Prostate gland (tissue), 2 donors: ENCODE measurements around the gene CMKLR1.

ENCODE experiments used
- POLR2A ChIP-seq: fragments of 450-650 bp; IDR thresholded peaks from one replicate; pipeline ENCODE4 v1.6.1; 2016; ENCODE audit warnings: antibody characterized with exemption, mild to moderate bottlenecking
- POLR2AphosphoS5 ChIP-seq: sonication (generic); formaldehyde crosslinking; IDR thresholded peaks from one replicate; pipeline ENCODE4 v1.6.1; 2017; ENCODE audit warnings: antibody characterized with exemption
- TF ChIP-seq, protein P1 (sequence below), 4 experiments: fragments of 200-600 bp in 2 of 4; fragments of 450-650 bp in 2 of 4; sonication (generic) in 2 of 4; IDR thresholded peaks; 1 replicate in 3 of 4; 2 replicates in 1 of 4; pipeline ENCODE4 v1.5.1; 2016 to 2019; ENCODE audit warnings: antibody characterized with exemption in 4 of 4, mild to moderate bottlenecking in 2 of 4, moderate library complexity in 2 of 4

DNA sequence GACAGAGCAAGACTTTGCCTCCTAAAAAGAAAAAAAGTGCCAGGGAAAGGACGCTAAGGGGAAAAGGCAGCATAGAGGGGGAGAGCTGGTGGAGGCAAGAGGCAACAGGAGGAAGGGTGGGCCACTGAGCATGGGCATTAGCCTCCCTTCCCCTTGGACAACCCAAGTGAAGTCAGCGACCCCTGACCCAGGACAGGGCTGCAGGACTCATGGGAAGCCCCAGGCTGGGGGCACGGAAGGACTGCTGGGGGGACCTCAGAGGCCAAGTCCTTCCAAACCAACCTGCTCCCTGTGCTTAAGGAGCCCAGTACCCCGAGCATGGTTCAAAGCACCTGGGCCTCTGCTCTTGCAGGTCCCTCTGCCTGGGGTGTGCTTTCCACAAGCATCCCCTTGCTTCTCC is 27.5 kb downstream of the CMKLR1 start:
- TF ChIP-seq, protein P1, sequence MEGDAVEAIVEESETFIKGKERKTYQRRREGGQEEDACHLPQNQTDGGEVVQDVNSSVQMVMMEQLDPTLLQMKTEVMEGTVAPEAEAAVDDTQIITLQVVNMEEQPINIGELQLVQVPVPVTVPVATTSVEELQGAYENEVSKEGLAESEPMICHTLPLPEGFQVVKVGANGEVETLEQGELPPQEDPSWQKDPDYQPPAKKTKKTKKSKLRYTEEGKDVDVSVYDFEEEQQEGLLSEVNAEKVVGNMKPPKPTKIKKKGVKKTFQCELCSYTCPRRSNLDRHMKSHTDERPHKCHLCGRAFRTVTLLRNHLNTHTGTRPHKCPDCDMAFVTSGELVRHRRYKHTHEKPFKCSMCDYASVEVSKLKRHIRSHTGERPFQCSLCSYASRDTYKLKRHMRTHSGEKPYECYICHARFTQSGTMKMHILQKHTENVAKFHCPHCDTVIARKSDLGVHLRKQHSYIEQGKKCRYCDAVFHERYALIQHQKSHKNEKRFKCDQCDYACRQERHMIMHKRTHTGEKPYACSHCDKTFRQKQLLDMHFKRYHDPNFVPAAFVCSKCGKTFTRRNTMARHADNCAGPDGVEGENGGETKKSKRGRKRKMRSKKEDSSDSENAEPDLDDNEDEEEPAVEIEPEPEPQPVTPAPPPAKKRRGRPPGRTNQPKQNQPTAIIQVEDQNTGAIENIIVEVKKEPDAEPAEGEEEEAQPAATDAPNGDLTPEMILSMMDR (IDR thresholded peaks at IDR 0.05), result no peak
- no peak for TF ChIP-seq POLR2AphosphoS5
- no peak for TF ChIP-seq POLR2A
